ENCODE results near the gene ARFGAP1.

- TF ChIP-seq CTCF (conservative IDR thresholded peaks at IDR 0.05; ENCODE audit: low read depth, low read length), result no peak
- TF ChIP-seq RCOR1 (IDR thresholded peaks at IDR 0.05; ENCODE audit: insufficient replicate concordance, low read length), result no peak
- TF ChIP-seq RAD21 (IDR thresholded peaks at IDR 0.05; ENCODE audit: low read length), result no peak
- no peak for TF ChIP-seq POLR2A (IDR thresholded peaks at IDR 0.05; ENCODE audit: low read depth, low read length)
- TF ChIP-seq FOS (IDR thresholded peaks at IDR 0.05; ENCODE audit: low read depth, low read length), result no peak
- no peak for TF ChIP-seq MXI1 (IDR thresholded peaks at IDR 0.05; ENCODE audit: borderline replicate concordance, low read depth, low read length)
- TF ChIP-seq CHD1 (IDR thresholded peaks at IDR 0.05; ENCODE audit: low read depth, low read length), result no peak
- TF ChIP-seq BHLHE40 (IDR thresholded peaks at IDR 0.05; ENCODE audit: low read depth, low read length), result no peak
- TF ChIP-seq SMC3 (IDR thresholded peaks at IDR 0.05; ENCODE audit: low read depth, low read length), result no peak
These were observed 24.8 kb downstream of the ARFGAP1 start for GRCh38 chr20:63297371-63297781.
